RWPE1 (cell line): ENCODE measurements around the gene BRD7.

Experiments
- CTCF ChIA-PET: fragments of 350-600 bp; sonication (Branson Sonifier 250); formaldehyde crosslinking; extraction: SDS; loops from one replicate; lab custom pipeline; 2021; lab: Yijun Ruan, JAX
- POLR2A ChIA-PET: fragments of 400-600 bp; formaldehyde crosslinking; extraction: SDS; loops from one replicate; lab custom pipeline; 2020; ENCODE audit warnings: antibody characterized with exemption; ENCODE audit not compliant: low non-redundant PET; lab: Yijun Ruan, JAX
- DNase-seq: peaks from one replicate; pipeline ENCODE4 v3.0.0; 2012; ENCODE audit warnings: low spot score
- H3K27ac ChIP-seq: fragments of 450-650 bp; 2 replicates; pipeline ENCODE4 v1.5.1; 2017
- TF ChIP-seq, protein P1 (sequence below): fragments of 450-650 bp; conservative IDR thresholded peaks from 2 replicates; pipeline ENCODE4 v1.5.1; 2017; ENCODE audit warnings: low read depth, mild to moderate bottlenecking

Gene BRD7

DNA sequence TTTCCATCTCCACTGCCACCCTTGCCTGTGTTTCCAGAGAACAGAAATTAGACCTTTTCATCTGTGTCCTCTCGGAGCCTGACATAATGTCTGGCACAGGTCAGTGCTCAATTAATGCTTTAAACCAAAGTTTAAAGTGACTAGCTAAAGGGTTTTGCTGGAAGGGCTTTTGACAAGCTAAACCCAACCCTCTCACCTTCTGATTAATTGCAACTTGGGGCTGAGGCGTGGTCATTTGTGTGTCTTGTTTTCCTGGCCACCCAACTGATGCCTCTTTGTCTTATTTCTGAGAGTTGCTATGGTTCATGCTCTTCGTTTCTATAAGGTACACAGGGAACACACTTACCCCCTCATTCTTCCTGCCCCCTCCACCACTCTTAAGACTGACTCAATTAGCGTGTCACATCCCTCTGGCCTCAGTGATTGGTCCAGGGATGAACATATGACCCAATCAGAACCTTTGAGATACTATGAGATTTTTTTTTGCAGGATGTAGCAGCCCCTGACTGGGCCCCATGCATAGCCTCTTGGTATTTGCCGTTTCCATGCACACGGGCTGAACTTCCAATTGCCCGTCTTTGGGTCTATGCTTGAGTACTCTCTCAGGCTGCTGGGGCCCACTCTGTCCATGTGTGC, 15.8 kb upstream of the BRD7 start:
- no peak for DNase-seq
- ChIA-PET POLR2A (no interaction called here), CTCF (interaction anchor here (0.6 kb wide), 1 partner anchor 41 kb away, joined by 4 read pairs; no protein-coding TSS in a partner anchor)
- TF ChIP-seq, protein P1, sequence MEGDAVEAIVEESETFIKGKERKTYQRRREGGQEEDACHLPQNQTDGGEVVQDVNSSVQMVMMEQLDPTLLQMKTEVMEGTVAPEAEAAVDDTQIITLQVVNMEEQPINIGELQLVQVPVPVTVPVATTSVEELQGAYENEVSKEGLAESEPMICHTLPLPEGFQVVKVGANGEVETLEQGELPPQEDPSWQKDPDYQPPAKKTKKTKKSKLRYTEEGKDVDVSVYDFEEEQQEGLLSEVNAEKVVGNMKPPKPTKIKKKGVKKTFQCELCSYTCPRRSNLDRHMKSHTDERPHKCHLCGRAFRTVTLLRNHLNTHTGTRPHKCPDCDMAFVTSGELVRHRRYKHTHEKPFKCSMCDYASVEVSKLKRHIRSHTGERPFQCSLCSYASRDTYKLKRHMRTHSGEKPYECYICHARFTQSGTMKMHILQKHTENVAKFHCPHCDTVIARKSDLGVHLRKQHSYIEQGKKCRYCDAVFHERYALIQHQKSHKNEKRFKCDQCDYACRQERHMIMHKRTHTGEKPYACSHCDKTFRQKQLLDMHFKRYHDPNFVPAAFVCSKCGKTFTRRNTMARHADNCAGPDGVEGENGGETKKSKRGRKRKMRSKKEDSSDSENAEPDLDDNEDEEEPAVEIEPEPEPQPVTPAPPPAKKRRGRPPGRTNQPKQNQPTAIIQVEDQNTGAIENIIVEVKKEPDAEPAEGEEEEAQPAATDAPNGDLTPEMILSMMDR = no peak
- no peak overlapping the region for H3K27ac ChIP-seq

DNA sequence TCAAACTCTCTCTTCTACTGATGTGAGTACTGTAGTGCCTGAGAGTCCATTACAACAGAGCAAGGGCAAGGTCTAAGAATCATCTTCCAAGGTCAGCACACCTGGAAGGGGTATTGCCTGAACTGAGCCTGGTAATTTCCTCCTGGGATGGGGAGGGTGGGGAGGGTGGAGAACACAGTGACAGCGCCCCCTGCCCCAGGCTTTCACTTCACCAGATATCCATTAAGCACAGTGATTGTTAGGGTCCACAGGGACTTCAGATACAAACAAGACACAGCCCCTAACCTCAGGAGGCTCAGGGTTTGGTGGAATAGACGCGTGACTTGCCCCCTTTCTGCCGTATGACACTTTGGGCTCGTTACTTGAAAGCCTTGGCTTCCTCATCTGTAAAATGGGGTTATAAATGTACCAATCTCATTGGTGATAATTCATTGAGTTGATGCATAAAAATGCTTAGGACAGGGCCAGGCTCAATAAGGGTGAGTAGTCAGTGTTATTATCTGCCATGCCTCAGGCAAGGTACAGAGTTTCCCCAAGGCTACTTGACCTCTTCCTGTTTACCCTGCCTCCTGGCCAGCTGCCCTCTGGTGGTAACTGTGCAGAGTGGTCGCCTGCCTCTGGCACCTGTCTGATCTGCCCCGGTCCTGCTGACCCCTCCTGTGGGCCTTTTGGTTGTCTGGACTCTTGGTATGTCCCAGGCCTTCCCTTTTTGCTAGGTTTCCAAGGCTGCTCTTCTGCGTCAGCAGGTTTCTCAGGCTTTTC, 13.1 kb upstream of the BRD7 start:
- TF ChIP-seq, protein P1 = no peak
- no peak for DNase-seq
- no peak overlapping the region for H3K27ac ChIP-seq
- ChIA-PET CTCF (no interaction called here), POLR2A (no interaction called here)

DNA sequence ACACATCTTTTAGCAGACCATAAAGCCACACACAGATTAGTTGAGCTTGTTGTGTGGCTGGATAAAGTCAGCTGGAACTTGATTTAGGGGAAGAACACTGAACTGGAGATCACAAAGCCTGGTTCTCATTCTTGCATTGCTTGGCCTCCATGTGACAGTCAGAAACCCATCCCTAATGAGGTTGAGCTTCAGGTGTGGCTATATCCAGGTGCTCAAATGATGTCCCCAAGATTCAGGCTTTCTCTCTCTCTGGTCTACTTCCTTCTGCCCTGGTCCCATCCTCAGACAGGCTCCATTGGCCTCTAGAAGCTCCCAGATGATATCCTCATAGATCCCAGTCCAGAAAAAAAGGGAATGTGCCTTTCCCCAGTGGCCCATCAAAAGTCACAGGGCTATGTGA, 9.6 kb upstream of the BRD7 start:
- no peak for DNase-seq
- TF ChIP-seq, protein P1 = no peak
- H3K27ac ChIP-seq = no peak overlapping the region
- ChIA-PET POLR2A (no interaction called here), CTCF (interaction anchor here (0.6 to 0.7 kb wide), 2 partner anchors 294 to 336 kb away, joined by 6 to 7 read pairs; no protein-coding TSS in a partner anchor)

DNA sequence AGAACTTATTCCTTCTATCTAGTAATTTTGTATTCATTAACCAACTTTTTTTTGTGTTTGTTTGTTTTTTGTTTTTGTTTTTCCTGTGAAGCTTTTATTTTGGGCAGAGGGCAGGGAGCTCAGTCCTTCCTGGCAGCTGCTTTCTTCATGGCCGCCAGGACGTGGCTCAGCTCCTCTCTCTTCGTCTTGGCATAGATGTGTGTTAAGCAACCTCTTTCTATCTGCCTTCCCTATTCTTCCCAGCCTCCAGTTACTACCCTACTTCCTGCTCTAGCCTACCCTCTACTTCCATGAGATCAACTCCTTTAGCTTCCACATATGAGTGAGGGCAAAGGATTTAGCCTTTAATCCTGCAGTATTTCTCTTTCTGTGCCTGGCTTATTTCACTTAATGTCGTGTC, 8.2 kb upstream of the BRD7 start:
- no peak for DNase-seq
- no peak overlapping the region for H3K27ac ChIP-seq
- POLR2A ChIA-PET = no interaction called here
- CTCF ChIA-PET = interaction anchor here (0.7 kb wide), 1 partner anchor 289 kb away, joined by 3 read pairs; no protein-coding TSS in a partner anchor
- TF ChIP-seq, protein P1 = no peak

DNA sequence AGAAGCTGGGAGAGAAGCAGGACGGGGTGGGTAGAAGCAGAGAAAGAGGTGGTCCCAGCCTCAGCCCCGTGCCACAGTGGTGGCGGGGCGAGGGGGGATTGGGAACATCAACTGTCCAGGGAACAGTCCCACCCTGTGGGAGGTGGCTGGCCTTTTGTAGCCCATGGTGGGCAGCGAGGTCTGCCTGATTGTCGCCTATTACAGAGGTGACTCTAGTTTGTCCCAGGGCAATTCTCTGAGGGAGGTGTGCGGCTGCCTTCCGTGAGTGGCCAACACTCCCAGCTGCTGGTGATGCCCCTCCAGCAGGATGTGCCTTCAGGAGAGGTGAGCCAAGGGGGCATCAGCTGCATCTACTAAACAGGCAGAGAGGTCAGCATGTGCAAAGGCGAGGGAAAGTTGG, 5.0 kb upstream of the BRD7 start:
- CTCF ChIA-PET = interaction anchor here (0.7 to 1.9 kb wide), 4 partner anchors 13 to 295 kb away, joined by 3 to 18 read pairs (median 8); no protein-coding TSS in a partner anchor
- no peak for DNase-seq
- TF ChIP-seq, protein P1 = no peak
- POLR2A ChIA-PET = no interaction called here
- no peak overlapping the region for H3K27ac ChIP-seq

DNA sequence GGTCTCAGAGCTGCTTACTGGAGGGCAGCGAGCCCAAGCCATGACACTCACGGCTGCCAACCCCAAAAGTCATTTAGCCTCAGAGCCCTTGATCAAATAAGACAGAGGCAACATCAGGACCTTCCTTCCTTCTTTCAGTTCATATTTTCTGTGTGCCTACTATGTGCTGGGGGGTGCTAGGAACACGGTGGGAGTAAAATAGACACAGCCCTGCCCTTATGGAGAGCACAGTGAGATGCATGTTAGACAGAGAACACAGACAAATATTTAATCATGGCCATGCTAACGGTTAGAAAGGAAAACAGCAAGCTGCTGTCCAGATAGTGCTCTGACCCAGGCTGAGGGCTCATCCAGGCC, 4.5 kb upstream of the BRD7 start:
- TF ChIP-seq, protein P1 = no peak
- no peak for DNase-seq
- no peak overlapping the region for H3K27ac ChIP-seq
- ChIA-PET POLR2A (no interaction called here), CTCF (no interaction called here)
